Measurements from ENCODE around the gene GPR156.
"Not testable (repeated sequence)": the region's sequence is repeated elsewhere in the genome, so short reads cannot be mapped to it uniquely, and the experiment has no call there.

The GPR156 gene

DNA sequence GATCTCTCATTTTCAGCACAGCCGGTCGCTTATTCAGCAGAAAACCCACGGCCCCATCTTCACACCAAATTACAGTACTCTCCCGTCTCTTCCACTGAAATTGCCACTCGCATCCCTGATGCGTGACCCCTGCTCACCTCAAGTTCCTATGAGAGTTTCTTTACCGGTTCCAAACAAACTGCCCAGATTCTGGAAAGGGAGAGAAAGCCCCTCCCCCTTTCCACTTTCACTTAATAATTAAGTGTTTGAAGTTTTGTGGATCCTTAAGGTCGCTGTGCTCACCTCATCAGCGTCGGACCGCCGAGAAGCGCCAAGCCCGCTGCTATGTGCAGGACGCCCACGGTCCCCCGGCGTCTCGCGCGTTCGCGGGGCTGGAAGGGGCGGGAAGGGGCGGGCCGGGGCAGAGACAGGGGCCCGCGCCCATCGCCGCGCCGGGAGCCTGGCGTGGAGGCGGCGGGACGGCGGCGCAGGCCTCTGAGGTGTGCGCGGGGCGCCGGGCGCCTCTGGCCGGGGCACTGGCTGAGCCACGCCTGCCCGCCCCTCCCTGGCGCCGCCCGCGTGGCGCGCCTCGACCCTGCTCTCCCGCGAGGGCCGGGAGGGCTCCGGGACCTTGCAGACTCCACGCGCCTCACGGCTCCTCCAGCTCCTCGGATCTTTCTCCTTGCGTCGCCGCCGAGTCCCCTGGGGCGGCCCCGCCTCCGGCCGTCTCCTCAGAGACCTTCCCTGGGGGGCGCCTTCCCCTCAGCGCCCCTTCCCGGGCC lies at the start of gene GPR156:
Gene GPR156 (minus strand): TSS at position 476 of the 761 bp plus-strand sequence. CDS start 41,124 bp downstream, outside the sequence.
- no peak for DNase-seq

DNA sequence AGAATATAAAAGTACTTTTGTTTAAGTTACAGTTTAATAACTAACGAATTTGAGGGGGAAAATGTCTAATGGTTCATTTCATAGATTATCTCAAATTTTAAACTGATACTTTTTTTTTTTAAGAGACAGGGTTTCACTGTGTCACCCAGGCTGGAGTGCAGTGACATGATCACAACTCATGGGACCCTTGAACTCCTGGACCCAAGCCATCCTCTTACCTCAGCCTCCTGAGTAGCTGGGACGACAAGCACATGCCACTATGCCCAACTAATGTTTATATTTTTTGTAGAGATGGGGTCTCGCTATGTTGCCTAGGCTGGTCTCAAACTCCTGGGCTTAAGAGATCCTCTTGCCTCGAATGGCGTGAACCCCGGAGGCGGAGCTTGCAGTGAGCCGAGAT lies 47.6 kb upstream of the GPR156 start:
- no peak for DNase-seq

DNA sequence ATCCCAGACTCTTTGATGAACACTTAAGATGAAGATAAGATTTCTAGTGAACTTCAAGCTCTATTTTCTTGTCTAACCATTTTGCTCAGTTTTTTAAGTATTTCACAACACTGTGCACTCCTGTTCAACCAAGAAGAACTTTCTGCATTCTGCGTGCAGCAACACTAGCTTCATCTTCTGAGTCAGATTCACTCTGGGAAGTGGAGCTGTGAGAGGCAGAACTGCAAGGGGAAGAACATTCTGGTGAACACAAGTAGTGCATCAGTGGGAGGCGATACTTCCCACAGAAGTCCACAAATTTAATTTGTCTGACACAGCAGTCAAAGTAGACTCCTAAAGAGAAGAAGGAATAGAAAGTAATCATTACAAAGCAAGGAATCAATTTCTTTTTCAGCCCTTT lies 46.1 kb upstream of the GPR156 start:
- DNase-seq, result no peak

DNA sequence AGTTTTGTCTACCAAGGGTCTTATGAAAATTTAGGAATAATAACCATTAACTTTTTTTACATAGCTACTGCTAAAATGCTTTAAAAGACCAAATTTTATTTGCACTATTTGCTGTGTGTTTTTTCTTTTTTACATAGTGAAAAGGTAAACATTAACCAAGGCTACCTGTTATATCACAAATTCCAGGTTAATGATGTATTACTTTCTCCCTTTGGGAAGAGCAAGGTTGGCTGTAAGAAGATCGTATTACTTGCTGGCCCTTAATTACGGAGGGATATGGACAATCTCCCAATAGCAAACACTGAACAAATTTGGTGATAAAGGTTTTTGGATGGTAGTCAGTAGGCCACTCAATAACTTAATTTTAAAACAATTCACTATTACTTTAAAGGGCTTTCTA lies 41.8 kb upstream of the GPR156 start:
- DNase-seq, result no peak

DNA sequence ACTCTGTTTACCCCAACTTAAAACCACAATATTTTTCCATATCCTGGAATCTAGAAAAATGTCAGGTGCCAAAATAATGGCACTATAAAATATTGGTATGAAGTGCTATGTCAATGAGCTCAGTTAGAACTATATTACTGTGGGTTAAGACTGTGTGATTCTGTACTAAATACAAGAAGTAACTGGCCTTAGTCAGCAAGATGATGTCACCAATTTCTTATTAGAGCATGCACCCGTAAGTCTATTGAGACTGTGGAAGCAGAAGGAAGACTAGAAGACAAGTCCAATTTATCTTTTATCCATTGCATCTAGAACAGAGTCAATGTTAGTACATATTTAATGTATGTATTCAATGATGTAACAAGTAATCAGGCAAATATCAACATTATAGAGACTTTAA lies 39.2 kb upstream of the GPR156 start:
- no peak for DNase-seq

DNA sequence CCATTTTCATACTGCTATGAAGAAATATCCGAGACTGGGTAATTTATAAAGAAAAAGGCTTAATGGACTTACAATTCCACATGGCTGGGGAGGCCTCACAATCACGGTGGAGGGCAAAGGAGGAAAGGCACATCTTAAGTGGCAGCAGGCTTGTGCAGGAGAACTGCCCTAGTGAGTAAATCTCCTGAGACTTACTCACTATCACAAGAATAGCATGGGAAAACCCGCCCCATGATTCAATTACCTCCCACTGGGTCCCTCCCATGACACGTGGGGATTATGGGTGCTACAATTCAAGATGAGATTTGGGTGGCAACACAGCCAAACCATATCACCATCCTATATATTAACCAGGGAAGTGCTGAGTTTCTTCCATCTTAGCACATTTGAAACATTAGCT lies 38.7 kb upstream of the GPR156 start:
- DNase-seq, result not testable (repeated sequence)

DNA sequence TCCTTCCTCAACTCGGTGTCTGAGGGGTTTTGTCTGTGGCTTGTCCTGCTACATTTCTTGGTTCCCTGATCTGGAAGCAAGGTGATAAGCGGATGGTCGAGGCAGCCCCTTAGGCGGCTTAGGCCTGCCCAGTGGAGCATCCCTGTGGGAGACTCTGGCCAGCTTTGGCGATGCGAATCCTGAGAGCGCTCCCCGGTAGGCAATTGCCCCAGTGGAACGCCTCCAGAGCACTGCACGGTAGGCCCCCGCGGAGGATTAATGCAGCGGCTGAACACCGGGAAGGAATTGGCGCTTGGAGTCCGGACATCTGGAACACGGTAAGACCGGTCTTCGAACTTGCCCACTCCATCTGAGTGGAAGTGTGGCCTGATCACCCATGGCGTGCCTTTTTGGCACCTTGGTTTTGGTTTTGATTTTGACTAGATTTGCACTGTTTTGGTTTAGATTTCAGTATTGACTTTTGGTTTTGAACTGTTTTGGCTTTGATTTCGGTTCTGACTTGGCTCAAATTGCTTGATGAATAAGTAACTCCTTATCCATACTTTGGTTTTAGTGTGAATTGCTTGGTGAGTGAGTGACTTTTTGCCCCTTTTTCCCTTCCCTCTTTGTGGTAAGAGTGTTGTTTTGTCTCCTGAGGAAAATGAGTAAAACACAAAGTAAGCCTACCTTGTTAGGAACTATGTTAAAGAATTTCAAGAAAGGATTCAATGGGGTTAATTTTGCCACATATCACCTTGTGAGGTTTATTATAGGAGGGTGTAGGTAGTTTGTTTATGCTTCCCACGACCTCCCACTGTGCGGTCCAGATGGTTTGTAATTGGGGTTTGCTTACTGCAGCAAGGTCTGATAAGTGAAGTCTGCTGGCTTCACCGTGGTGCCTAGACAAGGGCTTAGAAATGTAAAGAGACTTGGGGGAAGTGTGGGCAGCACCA lies 27.1 kb upstream of the GPR156 start:
- DNase-seq, result no peak

DNA sequence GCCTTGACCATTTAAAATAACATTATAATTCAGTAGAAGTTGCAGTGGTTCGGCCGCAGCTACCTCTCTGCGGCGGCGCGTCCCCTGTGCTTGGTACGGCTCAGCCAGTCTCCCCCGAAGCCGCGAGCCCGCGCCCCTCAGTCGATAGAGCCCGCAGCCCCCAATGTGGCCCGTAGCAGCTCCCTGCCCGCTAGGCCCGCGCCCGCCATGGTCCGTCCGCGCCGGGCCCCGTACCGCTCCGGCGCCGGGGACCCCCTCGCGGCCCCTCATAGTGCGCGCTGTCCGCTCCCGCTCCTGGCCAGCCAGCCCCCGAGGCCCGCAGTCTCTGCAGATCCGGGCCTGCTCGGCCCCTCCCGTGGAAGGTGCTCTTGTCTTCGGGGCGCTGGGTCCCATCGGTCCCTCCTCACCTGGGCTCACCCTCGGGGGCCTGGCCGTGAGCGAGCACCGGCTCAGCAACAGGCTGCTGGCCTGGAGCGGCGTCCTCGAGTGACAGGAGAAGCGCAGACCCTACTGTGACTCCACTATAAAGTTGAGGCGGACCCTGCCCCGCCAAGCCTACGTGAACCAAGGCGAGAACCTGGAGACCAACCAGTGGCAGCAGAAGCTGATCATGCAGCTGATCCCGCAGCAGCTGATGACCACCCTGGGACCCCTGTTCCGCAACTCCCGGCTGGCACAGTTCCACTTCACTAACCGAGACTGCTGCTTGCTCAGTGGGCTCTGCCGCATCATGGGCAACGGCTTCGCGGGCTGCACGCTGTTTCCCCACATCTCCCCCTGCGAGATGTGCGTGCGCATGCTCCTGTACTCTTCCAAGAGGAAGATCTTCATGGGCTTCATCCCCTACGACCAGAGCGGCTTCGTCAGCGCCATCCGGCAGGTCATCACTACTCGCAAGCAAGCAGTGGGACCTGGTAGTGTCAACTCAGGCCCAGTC lies 21.8 kb upstream of the GPR156 start:
- DNase-seq, result no peak

DNA sequence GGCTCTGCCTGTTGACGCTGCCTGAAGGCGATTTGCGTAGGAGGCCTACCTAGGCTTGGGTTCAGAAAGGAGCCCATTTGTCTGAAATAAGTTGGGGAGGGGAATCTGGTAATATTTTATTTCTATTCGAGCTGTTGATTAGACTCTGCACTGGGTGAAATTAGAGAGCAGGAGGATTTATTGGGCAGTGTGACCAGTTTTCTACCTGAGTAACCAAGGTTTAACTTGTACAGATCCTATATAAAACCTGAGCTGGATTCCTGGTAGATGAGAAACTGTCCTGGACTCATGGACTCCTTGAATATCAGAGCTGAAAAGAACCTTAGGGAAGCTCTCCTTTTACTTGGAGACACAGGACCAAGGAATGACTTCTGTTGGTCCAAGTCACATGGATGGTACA lies 19.6 kb upstream of the GPR156 start:
- DNase-seq, result no peak

DNA sequence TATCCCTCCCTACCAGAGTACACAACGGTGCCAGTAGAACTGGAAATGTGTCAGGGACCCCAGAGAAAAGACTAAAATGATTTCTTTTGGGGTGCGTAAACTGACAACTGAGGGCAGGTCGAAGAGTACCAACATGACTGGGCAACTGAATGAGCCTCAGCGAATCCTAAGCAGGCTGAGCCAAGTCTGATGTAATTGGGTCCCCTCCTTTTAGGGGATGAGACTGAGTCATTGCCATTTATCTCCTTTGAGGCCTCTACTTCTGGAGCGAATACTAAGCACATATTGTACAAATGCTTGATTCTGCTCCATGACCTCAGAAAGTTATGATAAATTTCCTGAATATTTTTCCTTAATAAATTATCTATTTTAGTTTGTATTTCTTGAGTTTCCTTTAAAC lies 17.3 kb upstream of the GPR156 start:
- DNase-seq, result no peak

DNA sequence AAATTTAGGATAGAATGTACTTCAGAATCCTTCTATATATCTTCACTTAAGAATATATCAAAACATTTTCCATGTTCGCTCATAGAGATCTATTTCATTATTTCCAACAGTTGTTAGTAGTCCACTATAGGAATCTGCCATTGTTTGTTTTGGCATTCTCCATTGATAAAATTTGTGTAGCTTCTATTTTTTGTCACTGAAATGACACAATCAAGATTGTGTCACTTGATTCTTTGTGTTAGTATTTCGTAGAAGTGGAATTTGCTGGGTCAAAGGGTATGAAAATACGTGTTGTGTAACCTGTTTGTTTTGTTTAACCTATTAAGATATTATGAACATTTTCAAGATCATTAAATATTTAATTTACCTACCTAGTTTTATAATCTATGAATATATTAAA lies 15.9 kb upstream of the GPR156 start:
- DNase-seq, result no peak

DNA sequence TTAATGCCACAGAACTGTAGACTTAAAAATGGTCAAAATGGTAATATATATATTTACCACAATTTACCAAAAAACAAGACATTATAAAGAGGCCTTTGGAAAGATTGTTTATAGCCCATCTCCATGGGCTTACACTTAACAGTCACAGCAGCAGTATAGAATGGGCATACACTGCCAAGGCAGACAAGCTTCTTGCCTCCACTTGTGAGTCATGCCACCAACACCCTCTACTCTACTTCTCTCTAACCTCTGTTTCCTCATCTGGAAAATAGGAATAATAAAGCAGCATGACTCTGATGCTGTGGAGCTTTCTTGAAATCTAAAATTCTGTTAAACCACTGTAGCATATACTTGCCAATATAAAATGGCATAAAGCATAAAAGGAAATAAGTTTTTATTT lies 14.4 kb upstream of the GPR156 start:
- no peak for DNase-seq

DNA sequence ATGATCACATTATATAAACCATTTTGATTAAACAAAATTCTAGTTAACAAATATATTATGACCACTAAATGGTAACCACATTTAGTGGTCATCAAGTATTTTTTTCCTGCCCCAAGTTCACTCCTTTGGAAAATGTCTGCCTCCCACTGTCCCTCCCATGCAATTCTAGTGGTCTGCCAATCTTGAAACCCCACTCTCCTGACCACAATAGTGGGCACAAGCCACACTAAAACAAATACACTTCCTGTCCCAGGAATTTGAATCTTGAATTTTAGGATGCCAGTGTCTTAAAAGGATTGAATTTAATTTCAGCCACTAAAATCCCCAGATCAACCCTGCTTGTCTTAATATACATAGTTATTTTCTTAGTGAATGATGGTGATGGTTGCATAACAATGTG lies 14.0 kb upstream of the GPR156 start:
- no peak for DNase-seq

DNA sequence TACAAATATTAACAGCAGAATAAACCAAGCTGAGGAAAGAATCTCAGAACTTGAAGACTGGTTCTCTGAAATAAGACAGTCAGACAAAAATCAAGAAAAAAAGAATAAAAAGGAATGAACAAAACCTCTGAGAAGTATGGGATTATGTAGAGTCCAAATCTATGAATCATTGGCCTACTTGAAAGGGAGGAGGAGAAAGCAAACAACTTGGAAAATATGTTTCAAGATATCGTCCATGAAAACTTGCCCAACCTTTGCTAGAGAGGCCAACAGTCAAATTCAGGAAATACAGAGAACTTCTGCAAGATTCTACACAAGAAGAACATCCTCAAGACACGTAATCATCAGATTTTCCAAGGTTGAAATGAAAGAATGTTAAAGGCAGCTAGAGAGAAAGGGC lies 6.5 kb upstream of the GPR156 start:
- not testable (repeated sequence) for DNase-seq

DNA sequence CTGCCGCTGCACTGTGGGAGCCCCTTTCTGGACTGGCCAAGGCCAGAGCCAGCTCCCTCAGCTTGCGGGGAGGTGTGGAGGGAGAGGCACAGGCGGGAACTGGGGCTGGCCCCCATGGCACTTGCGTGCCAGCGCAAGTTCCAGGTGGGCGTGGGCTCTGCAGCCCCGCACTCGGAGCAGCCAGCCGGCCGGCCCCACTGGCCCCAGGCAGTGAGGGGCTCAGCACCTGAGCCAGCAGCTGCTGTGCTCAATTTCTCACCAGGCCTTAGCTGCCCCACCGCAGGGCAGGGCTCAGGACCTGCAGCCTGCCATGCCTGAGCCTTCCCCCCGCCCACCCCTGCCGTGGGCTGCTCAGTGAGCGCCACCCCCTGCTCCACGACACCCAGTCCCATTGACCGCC lies 4.6 kb upstream of the GPR156 start:
- no peak for DNase-seq

DNA sequence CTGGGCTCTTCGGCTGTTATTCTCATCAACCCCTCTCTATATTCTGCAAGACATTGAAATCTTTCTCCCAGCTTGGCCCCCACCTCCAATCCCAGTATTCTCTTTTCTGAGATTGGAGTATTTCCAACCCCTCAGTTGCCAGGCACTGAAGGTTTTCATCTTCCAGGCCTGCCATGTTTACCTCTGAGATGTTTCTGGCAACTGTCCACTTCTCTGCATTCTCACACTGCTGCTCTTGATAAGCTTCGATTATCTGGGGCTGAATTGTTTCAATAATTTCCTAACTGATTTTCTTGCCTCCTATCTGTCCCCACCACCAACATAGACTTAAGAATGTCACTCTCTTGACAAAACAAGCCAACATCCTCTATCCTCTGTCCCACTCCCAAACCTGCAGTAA lies 1.4 kb upstream of the GPR156 start:
- no peak for DNase-seq

DNA sequence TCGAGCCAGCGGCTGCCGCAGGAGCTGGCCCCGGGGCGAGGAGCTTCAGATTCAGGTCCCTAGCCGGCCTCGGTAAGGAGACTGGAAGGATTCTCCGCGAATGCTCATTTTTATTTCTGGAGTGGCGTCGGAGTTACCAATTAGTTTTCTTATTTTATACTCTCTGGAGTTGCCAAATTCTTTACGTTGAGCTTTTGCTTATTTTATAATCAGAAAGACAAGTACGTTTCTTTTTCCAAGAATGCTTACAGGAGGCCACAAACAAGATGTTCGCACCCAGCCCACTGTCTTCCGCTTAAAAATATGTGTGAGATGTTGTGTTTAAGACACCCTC lies 453 bp upstream of the GPR156 start:
- DNase-seq, result no peak

DNA sequence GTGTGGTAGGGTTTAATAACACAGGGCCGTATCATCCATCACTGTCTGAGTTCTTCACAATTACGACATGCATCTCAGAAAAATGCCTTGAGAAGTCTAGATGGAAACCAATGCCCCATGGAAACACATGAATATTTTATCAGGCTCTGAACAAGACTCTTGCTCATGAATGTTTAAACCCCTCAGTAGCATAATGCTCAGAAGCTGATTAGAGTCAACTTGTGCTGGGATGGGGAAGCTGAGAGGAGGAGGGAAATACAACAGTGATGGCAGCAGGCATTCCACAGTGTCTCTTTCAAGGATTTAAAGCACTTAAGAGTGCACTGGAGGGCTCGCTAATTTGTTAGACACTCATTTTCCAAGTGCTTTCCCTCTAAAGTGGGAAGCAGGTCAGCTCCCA lies 3.8 kb downstream of the GPR156 start:
- DNase-seq, result no peak

DNA sequence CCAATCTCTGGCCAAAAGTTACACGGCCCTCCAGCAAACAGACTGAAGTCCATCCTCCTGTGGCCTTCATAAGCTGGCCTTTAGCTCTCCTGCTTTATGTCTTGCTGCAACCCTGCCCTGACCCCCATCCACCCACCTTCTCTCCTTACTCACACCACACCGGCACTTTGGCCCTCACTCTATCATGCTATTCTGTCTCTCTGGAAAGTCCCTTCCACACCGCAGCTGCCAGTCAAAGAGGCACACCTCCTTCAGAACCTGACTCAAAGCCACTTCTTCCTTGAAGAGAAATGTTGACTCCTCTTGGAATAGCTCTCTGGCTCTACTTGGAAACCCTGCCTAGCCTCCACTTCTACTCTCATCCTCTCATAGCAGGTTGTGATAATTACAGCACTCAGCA lies 4.5 kb downstream of the GPR156 start:
- DNase-seq, result no peak

DNA sequence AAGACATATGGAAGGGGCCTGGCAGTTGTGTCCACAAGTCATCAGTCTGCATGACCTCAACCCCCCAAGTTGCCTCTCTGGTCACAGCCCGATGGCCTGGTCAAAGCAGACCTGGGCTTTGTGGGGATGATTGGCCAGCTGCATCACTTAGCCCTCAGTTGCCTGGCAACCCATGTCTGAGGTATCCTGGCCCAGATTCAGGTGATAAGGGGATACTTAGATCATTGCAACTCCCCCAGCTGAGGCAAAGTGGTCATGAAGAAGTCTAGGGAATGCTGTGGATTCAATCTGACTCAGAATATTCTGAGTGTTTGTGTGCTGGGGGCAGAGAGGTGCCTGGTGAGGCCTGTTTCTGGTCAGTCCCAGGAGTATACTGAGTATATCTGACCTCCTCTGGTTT lies 5.0 kb downstream of the GPR156 start:
- no peak for DNase-seq

DNA sequence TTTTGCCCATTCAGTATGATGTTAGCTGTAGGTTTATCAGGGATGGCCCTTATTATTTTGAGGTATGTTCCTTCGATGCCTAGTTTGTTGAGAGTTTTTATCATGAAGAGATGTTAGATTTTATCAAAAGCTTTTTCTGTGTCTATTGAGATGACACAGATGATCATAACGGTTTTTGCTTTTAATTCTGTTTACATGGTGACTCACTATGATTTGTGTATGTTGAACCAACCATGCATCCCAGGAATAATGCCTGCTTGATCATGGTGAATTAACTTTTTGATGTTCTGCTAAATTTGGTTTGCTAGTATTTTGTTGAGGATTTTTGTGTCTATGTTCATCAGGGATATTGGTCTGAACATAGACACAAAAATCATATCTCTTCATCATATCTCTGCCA lies 8.3 kb downstream of the GPR156 start:
- no peak for DNase-seq

DNA sequence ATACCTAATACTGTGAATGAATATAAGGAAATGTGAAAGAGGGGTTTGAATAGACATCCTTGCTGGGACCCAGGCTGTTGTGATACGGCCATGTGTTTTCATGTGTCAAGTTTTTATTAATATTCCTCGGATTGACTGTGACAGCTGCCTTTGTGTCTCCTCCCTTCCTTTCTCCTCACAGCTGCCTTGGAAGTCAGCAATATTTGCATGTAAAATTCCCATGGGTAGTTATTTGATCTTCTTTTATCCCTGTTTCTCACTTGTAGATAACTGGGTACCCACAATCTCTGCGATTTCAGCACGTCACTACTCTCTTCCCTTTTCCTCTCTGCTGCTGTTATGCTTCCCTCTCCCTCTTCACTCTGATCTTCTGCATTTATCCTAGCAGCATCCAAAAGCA lies 9.4 kb downstream of the GPR156 start:
- DNase-seq, result no peak

DNA sequence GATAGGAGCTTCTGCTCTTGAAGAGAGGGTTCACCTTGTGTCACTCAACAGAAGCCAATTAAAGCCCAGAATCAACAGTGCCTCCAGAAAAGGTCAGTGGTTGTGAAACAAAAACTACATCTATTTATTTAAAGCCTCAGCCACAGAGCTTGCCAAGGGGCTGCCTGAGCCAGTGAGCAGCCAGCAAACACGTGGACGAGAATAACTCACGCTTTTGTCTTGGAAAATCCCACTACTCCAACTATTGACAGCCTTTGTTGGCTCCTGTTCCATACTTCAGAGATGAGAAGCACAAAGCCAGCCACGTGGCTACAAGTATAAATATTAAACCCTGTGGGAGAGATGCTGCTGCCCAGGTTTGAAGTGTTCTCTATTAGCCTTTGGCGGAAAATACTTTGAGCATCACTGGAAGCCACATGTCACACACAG lies 10.3 kb downstream of the GPR156 start:
- DNase-seq, result no peak
